Measurements from ENCODE around the gene IP6K3.

- TF ChIP-seq CTCF (IDR thresholded peaks at IDR 0.05; ENCODE audit: low read length) (no peak), EZH2 (optimal IDR thresholded peaks at IDR 0.05; ENCODE audit: low read depth, low read length) (no peak)
Measured at GRCh38 chr6:33746036-33746600, 587 bp downstream of the IP6K3 start.
